Suppressor macrophage treated with lipopolysaccharide for 1 hour (primary cell): ENCODE measurements around the gene PRM2.

Experiments
- DNase-seq, 3 donors: peaks; one replicate each; pipeline ENCODE4 v3.0.0-alpha.2; 2020 to 2022

The PRM2 gene

GRCh38 chr16:11259655-11260595 lies 16.4 kb downstream of the PRM2 start:
- no peak for DNase-seq

GRCh38 chr16:11258553-11259492 lies 17.5 kb downstream of the PRM2 start:
- peak; percentile 36 to 84 (median 59) for DNase-seq

GRCh38 chr16:11257131-11257938 lies 18.9 kb downstream of the PRM2 start:
- DNase-seq = peak; percentile 84 to 89 (median 88)

GRCh38 chr16:11256661-11257130 lies 19.6 kb downstream of the PRM2 start:
- DNase-seq = peak; percentile 67 to 90 (median 69)

GRCh38 chr16:11255737-11256660 lies 20.3 kb downstream of the PRM2 start, which contains the start of gene SOCS1:
TSS of gene SOCS1 (minus strand) at chr16:11256204. CDS start at chr16:11255478, 726 bp downstream.
- DNase-seq = peak; percentile 92 to 97 (median 96)

- peak in 2 of 3 donors; percentile 38 to 68 for DNase-seq
Observed at GRCh38 chr16:11254913-11255736, 21.2 kb downstream of the PRM2 start.

GRCh38 chr16:11253995-11254912 lies 22.0 kb downstream of the PRM2 start:
- DNase-seq = no peak

GRCh38 chr16:11253009-11253994 lies 23.0 kb downstream of the PRM2 start:
- peak in 1 of 3 donors; percentile 43 for DNase-seq

GRCh38 chr16:11252482-11252931 lies 23.8 kb downstream of the PRM2 start:
- no peak for DNase-seq

GRCh38 chr16:11251525-11252481 lies 24.5 kb downstream of the PRM2 start:
- DNase-seq = peak; percentile 58 to 75 (median 66)

- DNase-seq = no peak
Observed at GRCh38 chr16:11250786-11251524, 25.3 kb downstream of the PRM2 start.

- no peak for DNase-seq
Observed at GRCh38 chr16:11250091-11250785, 26.0 kb downstream of the PRM2 start.

- DNase-seq = peak in 1 of 3 donors; percentile 37
Observed at GRCh38 chr16:11249233-11250061, 26.8 kb downstream of the PRM2 start.

GRCh38 chr16:11248133-11248532 lies 28.1 kb downstream of the PRM2 start:
- DNase-seq = no peak
